Astrocyte of the hippocampus (primary cell): Measurements from ENCODE around the gene TMEM260.
"Not testable (repeated sequence)": the region's sequence is repeated elsewhere in the genome, so short reads cannot be mapped to it uniquely, and the experiment has no call there.

Source experiments
- DNase-seq: peaks from one replicate; pipeline ENCODE4 v3.0.0; 2011; ENCODE audit warnings: low read depth, low spot score

Gene TMEM260

DNA sequence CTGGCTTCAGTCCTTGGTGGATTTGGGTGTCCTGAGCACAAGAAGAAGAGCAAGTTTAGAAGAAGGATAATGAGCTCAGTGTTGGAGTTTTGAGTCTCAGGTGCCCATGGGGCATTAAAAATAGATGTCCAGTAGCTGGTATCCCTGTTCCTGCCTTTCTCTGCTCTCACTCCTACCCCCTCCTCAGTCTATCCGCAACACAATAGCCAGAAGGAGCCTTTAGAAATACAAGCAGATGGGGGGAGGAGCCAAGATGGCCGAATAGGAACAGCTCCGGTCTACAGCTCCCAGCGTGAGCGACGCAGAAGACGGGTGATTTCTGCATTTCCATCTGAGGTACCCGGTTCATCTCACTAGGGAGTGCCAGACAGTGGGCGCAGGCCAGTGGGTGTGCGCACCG lies 87.7 kb downstream of the TMEM260 start:
- DNase-seq, result not testable (repeated sequence)

GRCh38 chr14:56676042-56676441 lies 96.4 kb downstream of the TMEM260 start:
- DNase-seq, result no peak

DNA sequence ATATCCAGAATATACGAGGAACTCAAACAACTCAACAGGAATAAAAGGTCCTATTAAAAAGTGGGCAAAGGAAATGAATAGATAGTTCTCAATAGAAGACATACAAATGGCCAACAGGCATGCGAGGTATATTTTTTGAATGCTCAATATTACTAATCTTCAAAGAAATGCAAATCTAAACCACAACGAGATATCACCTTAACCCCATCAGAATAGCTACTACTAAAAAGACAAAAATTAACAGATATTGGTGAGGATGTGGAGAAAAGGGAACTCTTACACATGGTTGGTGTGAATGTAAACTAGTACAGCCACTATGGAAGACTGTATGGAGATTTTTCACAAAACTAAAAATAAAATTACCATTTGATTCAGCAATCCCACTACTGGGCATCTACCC lies 99.2 kb downstream of the TMEM260 start:
- no peak for DNase-seq

DNA sequence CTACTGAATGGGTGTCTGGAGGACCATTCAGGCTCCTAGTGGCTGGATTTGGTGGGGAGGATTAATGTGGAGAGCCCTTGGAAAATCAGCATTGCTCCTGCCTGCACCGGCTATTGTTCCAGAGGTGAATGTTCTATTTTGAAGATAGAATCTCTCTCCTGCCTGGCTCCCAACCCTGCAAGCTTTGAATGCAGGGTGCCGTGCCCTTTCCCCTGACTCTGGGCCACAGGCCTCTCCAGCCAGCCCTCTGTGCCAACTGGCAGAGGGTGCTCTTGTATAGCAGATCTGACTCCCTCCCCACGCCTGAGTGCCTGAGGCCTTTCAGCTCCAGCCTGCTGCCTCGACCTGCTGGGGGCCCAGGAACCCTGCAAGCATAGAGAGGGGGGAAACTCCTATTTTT lies 106.8 kb downstream of the TMEM260 start:
- peak; percentile 61 for DNase-seq

DNA sequence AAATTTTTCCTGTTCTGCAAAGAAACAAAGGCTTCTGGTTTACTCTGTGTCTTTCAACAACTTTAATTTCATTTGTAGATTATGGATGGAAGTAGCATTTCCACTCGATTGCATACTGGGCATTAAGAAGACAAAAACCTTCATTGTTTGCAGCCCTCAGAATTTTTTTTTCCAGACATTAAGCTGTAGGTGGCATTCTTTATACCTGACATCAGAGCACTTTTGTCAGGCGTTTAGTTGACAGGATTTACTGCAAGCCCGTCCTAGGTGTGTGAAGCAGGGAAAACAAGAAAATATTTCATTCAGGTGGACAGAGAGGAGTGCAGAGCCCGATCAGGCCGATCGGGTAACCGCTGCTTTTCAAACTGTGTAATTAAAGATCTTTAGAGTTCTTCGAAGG lies 107.5 kb downstream of the TMEM260 start:
- peak; percentile 47 for DNase-seq

DNA sequence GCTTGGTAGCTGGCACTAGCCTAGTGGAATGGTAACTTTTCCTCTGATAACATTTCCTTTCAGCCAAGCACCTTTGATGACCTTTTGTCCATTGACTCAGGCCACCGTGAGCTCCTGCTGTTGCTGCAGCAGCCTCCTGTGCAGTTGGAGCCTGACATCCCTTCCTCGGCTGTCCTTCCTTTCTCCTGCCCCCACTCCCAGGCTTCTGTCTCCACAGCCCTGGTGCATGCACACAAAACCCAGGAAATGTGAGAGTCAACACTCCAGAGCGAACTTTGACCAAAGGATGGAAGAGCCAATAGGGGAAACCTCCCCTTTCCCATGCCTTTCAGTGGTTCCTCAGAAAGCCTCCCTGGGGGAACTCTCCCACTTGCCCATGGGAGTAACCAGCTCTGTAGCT lies 115.0 kb downstream of the TMEM260 start:
- DNase-seq, result no peak

- DNase-seq, result not testable (repeated sequence)
Measured at GRCh38 chr14:56695216-56695615, 115.6 kb downstream of the TMEM260 start.
